A549 treated with CpdA at 1 μM for 4 hours (cell line): ENCODE measurements around the gene PHACTR4. TPM values are rescaled to one million over a fixed set of nuclear protein-coding genes. Genes with fewer than 3 reads are reported as not detected.

ENCODE experiments used
- total RNA-seq: library from RNA; stranded (reverse); fragments of 200-300 nt; extraction: Qiagen RNA extraction; gene quantifications from 5 replicates; pipeline ENCODE4 v1.2.3, GENCODE V29; 2022; ENCODE audit warnings: low read depth

PHACTR4 gene
- 18.6 to 23.1 TPM (median 21.5 TPM) in 5 replicates for total RNA-seq

DNA sequence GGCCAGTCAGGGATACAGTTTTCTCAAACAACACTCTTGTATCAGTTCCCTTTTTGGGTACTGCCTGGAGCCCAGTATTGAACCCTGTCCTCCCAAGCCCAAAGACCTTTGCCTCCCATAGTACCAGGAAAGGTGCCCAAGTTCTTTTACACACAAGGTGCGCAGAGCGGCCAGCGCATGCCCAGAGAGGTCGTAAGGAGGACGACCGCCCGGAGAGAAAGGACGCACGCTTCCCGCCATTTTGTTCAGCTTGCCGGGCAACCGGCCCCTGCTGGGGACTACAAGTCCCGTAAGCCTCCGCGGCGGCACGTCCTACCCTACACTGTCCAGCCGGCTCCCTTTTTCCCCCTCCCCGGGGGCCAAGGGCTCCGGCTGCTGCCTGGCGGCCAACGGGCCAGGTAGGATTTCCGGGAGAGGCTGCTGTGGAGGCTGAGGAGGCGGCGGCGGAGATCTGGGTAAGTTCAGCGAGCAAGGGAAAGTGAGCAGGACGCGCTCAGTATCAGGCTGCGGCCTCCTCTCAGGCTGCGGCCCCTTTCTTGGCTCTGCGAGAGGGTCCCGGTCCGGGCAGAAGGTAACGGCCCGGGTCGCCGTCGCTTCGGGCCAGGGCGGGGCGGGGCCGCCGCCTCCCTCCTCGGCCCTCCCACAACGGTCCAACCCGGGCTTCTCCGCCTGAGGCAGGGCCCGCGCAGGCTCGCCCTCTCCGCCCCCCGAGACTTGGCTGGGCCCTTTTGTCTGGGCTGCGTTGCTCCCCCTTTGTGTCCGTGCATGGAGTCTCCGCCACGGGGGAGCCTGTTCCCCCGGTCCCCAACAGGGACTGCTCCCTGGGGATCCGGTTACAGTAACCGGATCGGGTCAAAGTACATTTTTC is at the start of gene PHACTR4:
Gene PHACTR4 (plus strand): TSS at position 370 of the 868 bp plus-strand sequence. CDS start 37,708 bp downstream, outside the sequence.

DNA sequence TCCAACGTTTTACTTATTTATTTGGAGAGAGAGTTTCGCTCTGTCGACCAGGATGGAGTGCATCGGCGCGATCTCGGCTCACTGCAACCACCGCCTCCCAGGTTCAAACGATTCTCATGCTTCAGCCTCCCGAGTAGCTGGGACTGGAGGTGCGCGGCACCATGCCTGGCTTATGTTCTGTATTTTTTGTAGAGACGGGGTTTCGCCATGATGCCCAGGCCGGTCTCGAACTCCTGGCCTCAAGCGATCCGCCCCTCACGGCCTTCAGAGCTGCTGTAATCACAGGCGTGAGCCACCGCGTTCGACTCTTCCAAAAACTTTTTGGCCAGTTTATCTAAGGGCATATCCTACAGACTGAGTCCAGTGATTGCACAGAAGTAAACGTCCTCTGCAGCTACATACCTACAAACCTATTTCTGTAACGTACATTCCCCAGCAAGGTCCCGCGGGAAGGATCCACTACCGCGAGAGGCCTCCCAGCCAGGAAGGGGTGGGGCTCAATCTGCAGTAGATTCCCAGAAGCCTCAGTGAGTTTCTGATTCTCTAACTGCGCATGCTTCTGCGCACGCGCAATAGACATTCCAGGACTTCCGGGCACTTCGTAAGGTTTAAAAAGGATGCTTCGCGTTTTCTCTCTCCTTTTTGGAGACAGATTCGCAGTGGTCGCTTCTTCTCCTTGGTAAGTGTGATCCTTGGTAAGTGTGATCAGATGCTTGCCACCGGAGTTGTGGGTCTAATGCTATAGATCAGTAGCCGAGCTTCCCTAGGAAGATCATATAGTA is 136.1 kb downstream of the PHACTR4 start, which contains the start of gene RCC1:
Gene RCC1 (plus strand): TSS at position 638 of the 782 bp plus-strand sequence. CDS start 23,824 bp downstream, outside the sequence.

Other genes starting within 250 kb of the PHACTR4 start
- 0.25 to 0.57 TPM (median 0.33 TPM) in 5 replicates for gene PTAFR, start 193.1 kb upstream of the PHACTR4 start, total RNA-seq
- gene DNAJC8, start 136.7 kb upstream of the PHACTR4 start, total RNA-seq, result 69.4 to 78.2 TPM (median 77.3 TPM) in 5 replicates
- 161 to 174 TPM (median 169 TPM) in 5 replicates for gene ATP5IF1, start 133.6 kb upstream of the PHACTR4 start, total RNA-seq
- 7.0 to 10.2 TPM (median 7.6 TPM) in 5 replicates for gene SESN2, start 110.2 kb upstream of the PHACTR4 start, total RNA-seq
- 16.4 to 20.6 TPM (median 19.4 TPM) in 5 replicates for gene MED18, start 40.7 kb upstream of the PHACTR4 start, total RNA-seq
- gene RCC1, start 136.3 kb downstream of the PHACTR4 start, total RNA-seq, result 82.3 to 86.1 TPM (median 82.8 TPM) in 5 replicates
- gene TRNAU1AP, start 183.3 kb downstream of the PHACTR4 start, total RNA-seq, result 16.6 to 25.8 TPM (median 23.6 TPM) in 5 replicates
- gene RAB42, start 222.5 kb downstream of the PHACTR4 start, total RNA-seq, result 1.1 to 2.8 TPM (median 2.3 TPM) in 5 replicates